PC-3 (cell line): ENCODE results near the gene RNF168. TPM values are rescaled to one million over a fixed set of nuclear protein-coding genes. Genes with fewer than 3 reads are reported as not detected.
"Not testable (repeated sequence)": the region's sequence is repeated elsewhere in the genome, so short reads cannot be mapped to it uniquely, and the experiment has no call there.

ENCODE experiments used
- ATAC-seq: fragments of 200-7000 bp; cut with Tn5 transposase; 2 replicates; pipeline ENCODE4 v1.9.1; 2020; ENCODE audit warnings: mild to moderate bottlenecking, moderate library complexity
- BruUV-seq: library from RNA; stranded (reverse); fragments of 400-500 nt; replicated peaks from 2 replicates; lab custom pipeline; 2021; lab: Mats Ljungman, UMichigan
- CTCF ChIA-PET: fragments of 300-600 bp; sonication (Branson Sonifier 250); formaldehyde crosslinking; loops from one replicate; lab custom pipeline; 2022; ENCODE audit warnings: antibody characterized with exemption; lab: Charles Lee
- POLR2A ChIA-PET: fragments of 300-600 bp; sonication (Branson Sonifier 250); formaldehyde crosslinking; loops from one replicate; lab custom pipeline; 2022; ENCODE audit warnings: antibody characterized with exemption; ENCODE audit not compliant: unreplicated experiment; lab: Charles Lee
- DNase-seq: peaks from one replicate; pipeline ENCODE4 v3.0.0-alpha.2; 2015
- H2AFZ ChIP-seq: fragments of 300-600 bp; sonication (generic); 2 replicates; pipeline ENCODE4 v1.6.0; 2016; ENCODE audit warnings: antibody characterized with exemption, low read length
- H3F3A ChIP-seq: fragments of 300-600 bp; sonication (generic); one replicate; pipeline ENCODE4 v1.6.0; 2017; ENCODE audit warnings: antibody characterized with exemption, low read length, control low read depth, mild to moderate bottlenecking; ENCODE audit not compliant: unreplicated experiment
- H3K27ac ChIP-seq: fragments of 300-600 bp; sonication (generic); 2 replicates; pipeline ENCODE4 v1.5.1; 2016; ENCODE audit warnings: mild to moderate bottlenecking, low read length
- H3K27me3 ChIP-seq: fragments of 300-600 bp; sonication (generic); 2 replicates; pipeline ENCODE4 v1.6.1; 2016; ENCODE audit warnings: low read length, mixed read lengths
- H3K36me3 ChIP-seq: fragments of 300-600 bp; sonication (generic); 2 replicates; pipeline ENCODE4 v1.6.1; 2016; ENCODE audit warnings: low read depth, mixed run types, low read length, mixed read lengths
- H3K4me1 ChIP-seq: fragments of 300-600 bp; sonication (generic); 2 replicates; pipeline ENCODE4 v1.5.1; 2016; ENCODE audit warnings: low read length; ENCODE audit not compliant: insufficient read depth
- H3K4me2 ChIP-seq: fragments of 300-600 bp; sonication (generic); 2 replicates; pipeline ENCODE4 v1.6.0; 2016; ENCODE audit warnings: low read length
- H3K4me3 ChIP-seq: fragments of 300-600 bp; sonication (generic); 2 replicates; pipeline ENCODE4 v1.5.1; 2016; ENCODE audit warnings: mild to moderate bottlenecking, low read length, mixed read lengths
- H3K79me2 ChIP-seq: fragments of 300-600 bp; sonication (generic); 2 replicates; pipeline ENCODE4 v1.6.1; 2017; ENCODE audit warnings: low read length, mixed read lengths
- H3K9ac ChIP-seq: fragments of 300-600 bp; sonication (generic); 2 replicates; pipeline ENCODE4 v1.6.0; 2016; ENCODE audit warnings: mild to moderate bottlenecking, low read length
- H3K9me2 ChIP-seq: fragments of 300-600 bp; sonication (generic); replicated peaks from 2 replicates; pipeline ENCODE4 v1.6.1; 2016; ENCODE audit warnings: mixed run types, low read length, mixed read lengths
- H3K9me3 ChIP-seq: fragments of 300-600 bp; sonication (generic); 2 replicates; pipeline ENCODE4 v1.6.1; 2016; ENCODE audit warnings: low read length, mixed read lengths
- H4K20me1 ChIP-seq: fragments of 300-600 bp; sonication (generic); 2 replicates; pipeline ENCODE4 v1.6.1; 2016; ENCODE audit warnings: low read length, mixed read lengths
- EZH2 ChIP-seq: fragments of 300-600 bp; sonication (generic); IDR thresholded peaks from one replicate; pipeline ENCODE4 v1.6.1; 2017; ENCODE audit warnings: antibody characterized with exemption, mild to moderate bottlenecking, low read length; ENCODE audit not compliant: unreplicated experiment
- EZH2phosphoT487 ChIP-seq: fragments of 300-600 bp; sonication (generic); IDR thresholded peaks from 2 replicates; pipeline ENCODE4 v1.6.1; 2018; ENCODE audit warnings: mild to moderate bottlenecking, antibody characterized with exemption, low read length, borderline replicate concordance
- intact Hi-C: fragments of 100-400 bp; cut with micrococcal nuclease; formaldehyde crosslinking; loops from 2 replicates; pipeline ENCODE4 v1.9.0; 2023
- total RNA-seq: library from RNA; depleted of rRNA; stranded (reverse); fragments of >200 nt; gene quantifications from 2 replicates; pipeline ENCODE4 v1.2.3, GENCODE V29; 2014
- TF ChIP-seq, protein P1 (sequence below): fragments of 300-600 bp; sonication (generic); conservative IDR thresholded peaks from 2 replicates; pipeline ENCODE4 v1.5.1; 2017; ENCODE audit warnings: antibody characterized with exemption, low read depth, mild to moderate bottlenecking, low read length

Gene RNF168
- total RNA-seq, 1 experiment from 2014 or later = 13.8 TPM

GRCh38 chr3:196458063-196458462, 45.5 kb downstream of the RNF168 start:
- no peak overlapping the region for H3K9ac ChIP-seq
- no peak overlapping the region for H3K4me3 ChIP-seq
- BruUV-seq = no TSS peak
- no peak overlapping the region for H3K4me2 ChIP-seq
- no peaks in the 10 kb centered on the region for H3K36me3 ChIP-seq
- no peaks in the 10 kb centered on the region for H3F3A ChIP-seq
- no peaks in the 10 kb centered on the region for H4K20me1 ChIP-seq
- no peak for DNase-seq
- no peak for ATAC-seq
- H3K9me3 ChIP-seq = no peaks in the 10 kb centered on the region
- CTCF ChIA-PET = no interaction called here
- intact Hi-C loops = no loop called here
- H3K4me1 ChIP-seq = no peaks in the 10 kb centered on the region
- H2AFZ ChIP-seq = no peak overlapping the region
- no peaks in the 10 kb centered on the region for H3K9me2 ChIP-seq
- TF ChIP-seq, protein P1, sequence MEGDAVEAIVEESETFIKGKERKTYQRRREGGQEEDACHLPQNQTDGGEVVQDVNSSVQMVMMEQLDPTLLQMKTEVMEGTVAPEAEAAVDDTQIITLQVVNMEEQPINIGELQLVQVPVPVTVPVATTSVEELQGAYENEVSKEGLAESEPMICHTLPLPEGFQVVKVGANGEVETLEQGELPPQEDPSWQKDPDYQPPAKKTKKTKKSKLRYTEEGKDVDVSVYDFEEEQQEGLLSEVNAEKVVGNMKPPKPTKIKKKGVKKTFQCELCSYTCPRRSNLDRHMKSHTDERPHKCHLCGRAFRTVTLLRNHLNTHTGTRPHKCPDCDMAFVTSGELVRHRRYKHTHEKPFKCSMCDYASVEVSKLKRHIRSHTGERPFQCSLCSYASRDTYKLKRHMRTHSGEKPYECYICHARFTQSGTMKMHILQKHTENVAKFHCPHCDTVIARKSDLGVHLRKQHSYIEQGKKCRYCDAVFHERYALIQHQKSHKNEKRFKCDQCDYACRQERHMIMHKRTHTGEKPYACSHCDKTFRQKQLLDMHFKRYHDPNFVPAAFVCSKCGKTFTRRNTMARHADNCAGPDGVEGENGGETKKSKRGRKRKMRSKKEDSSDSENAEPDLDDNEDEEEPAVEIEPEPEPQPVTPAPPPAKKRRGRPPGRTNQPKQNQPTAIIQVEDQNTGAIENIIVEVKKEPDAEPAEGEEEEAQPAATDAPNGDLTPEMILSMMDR = no peak
- no peak for TF ChIP-seq EZH2phosphoT487
- TF ChIP-seq EZH2 = no peak
- no peaks in the 10 kb centered on the region for H3K79me2 ChIP-seq
- POLR2A ChIA-PET = no interaction called here
- no peaks in the 10 kb centered on the region for H3K27me3 ChIP-seq
- no peak overlapping the region for H3K27ac ChIP-seq

- H3K36me3 ChIP-seq, ATAC-seq, H4K20me1 ChIP-seq, H3K27me3 ChIP-seq, H3K9ac ChIP-seq, CTCF ChIA-PET, DNase-seq, POLR2A ChIA-PET, H3K4me1 ChIP-seq, H3K9me2 ChIP-seq, H3K79me2 ChIP-seq, H3K4me2 ChIP-seq, H3K4me3 ChIP-seq, intact Hi-C loops, BruUV-seq, H2AFZ ChIP-seq, H3K9me3 ChIP-seq, H3F3A ChIP-seq, H3K27ac ChIP-seq: not testable (repeated sequence)
Measured at GRCh38 chr3:196457470-196457869, 46.1 kb downstream of the RNF168 start.

DNA sequence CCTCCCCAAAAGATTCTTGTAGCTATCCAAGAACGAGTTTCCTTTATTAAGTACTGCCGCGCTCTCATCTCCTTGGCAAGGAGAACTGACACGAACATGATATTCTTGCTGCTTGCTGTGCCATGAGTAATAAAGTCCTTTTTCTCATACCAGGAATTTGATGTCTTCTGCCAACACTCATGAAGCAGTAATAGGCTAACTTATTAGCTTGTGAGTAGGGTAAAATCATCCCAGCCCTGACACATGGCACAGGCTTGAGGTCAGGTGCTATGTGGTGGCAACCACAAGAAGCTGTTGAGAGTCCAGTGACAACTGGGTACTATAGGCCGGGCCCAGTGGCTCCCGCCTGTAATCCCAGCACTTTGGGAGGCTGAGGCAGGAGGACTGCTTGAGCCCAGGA, 48.6 kb downstream of the RNF168 start:
- Histone ChIP-seq H3K9ac (no peak overlapping the region), H4K20me1 (no peaks in the 10 kb centered on the region), H3K27me3 (no peaks in the 10 kb centered on the region), H3K79me2 (no peaks in the 10 kb centered on the region), H3K4me3 (no peak overlapping the region), H3K4me2 (no peak overlapping the region), H3K9me2 (no peaks in the 10 kb centered on the region), H3K9me3 (no peaks in the 10 kb centered on the region), H2AFZ (no peak overlapping the region), H3F3A (no peaks in the 10 kb centered on the region), H3K36me3 (no peaks in the 10 kb centered on the region), H3K27ac (no peak overlapping the region), H3K4me1 (no peaks in the 10 kb centered on the region)
- ChIA-PET CTCF (no interaction called here), POLR2A (no interaction called here)
- no TSS peak for BruUV-seq
- ATAC-seq (no peak), DNase-seq (no peak)
- TF ChIP-seq EZH2phosphoT487 (no peak), EZH2 (no peak)
- TF ChIP-seq, protein P1 = no peak
- intact Hi-C loops = no loop called here
